ENCODE measurements around the gene FAF1.

Gene FAF1

DNA sequence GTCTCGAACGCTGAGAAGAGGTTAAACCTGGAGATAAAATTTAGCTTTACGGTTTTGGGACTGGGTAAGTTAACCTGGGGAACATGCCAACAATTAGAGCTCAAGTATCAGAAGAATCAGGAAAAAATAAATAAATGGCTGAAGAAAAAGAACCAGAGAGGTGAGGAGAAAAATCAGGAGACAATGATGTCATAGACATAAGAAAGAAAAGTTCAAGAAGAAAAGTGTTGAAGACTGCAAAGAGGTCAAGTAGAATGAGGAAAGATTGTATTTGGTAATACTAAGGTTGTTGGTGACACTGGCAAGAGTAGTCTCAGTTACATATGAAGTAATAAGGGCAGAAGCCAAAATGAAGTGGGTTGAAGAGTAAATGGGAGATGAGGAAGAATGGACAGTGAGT lies 36.0 kb upstream of the FAF1 start:
- ChIA-PET POLR2A (ENCODE audit: low non-redundant PET) (no interaction called here), CTCF (no interaction called here)
- DNase-seq (ENCODE audit: low spot score): no peak
- TF ChIP-seq, protein P1, sequence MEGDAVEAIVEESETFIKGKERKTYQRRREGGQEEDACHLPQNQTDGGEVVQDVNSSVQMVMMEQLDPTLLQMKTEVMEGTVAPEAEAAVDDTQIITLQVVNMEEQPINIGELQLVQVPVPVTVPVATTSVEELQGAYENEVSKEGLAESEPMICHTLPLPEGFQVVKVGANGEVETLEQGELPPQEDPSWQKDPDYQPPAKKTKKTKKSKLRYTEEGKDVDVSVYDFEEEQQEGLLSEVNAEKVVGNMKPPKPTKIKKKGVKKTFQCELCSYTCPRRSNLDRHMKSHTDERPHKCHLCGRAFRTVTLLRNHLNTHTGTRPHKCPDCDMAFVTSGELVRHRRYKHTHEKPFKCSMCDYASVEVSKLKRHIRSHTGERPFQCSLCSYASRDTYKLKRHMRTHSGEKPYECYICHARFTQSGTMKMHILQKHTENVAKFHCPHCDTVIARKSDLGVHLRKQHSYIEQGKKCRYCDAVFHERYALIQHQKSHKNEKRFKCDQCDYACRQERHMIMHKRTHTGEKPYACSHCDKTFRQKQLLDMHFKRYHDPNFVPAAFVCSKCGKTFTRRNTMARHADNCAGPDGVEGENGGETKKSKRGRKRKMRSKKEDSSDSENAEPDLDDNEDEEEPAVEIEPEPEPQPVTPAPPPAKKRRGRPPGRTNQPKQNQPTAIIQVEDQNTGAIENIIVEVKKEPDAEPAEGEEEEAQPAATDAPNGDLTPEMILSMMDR (conservative IDR thresholded peaks at IDR 0.05; ENCODE audit: low read depth): no peak
- H3K27ac ChIP-seq: no peak overlapping the region

DNA sequence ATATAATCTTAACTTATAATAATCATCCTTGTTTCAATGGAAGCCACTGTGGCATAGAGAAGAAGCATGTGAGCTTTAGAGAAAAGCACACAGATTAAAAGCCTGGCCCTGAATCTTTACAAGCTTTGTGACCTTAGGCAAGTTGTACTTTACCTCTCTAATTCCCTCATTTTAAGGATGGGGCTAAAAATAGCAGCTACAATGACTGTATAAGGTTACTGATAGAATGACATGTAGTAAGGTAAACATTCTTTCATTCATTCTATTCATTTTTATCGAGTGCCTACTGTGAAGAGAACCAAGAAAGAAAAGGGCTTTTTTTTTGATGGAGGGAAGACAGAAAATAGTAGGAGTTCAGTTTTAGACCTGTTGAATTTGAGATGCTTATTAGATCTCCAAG lies 35.6 kb upstream of the FAF1 start:
- POLR2A ChIA-PET (ENCODE audit: low non-redundant PET): no interaction called here
- TF ChIP-seq, protein P1 (conservative IDR thresholded peaks at IDR 0.05; ENCODE audit: low read depth): no peak
- CTCF ChIA-PET: no interaction called here
- no peak overlapping the region for H3K27ac ChIP-seq
- DNase-seq (ENCODE audit: low spot score): no peak

DNA sequence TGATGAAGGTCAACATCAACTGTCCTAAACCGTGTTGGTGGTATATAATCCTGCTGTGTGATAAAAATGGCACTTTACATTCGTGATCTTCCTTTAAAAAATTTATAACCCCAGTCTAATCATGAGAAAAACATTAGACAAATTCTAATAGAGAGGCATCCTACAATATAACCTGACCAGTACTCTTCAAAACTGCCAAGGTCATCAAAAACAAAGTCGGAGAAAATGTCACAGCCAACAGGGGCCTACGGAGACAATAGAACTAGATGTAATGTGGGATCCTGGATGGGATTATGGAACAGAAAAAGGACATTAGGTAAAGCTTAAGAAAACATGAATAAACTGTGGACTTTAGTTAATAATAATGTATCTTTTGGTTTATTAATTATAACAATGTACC lies 34.9 kb upstream of the FAF1 start:
- TF ChIP-seq, protein P1 (conservative IDR thresholded peaks at IDR 0.05; ENCODE audit: low read depth): no peak
- POLR2A ChIA-PET (ENCODE audit: low non-redundant PET): no interaction called here
- no peak for DNase-seq (ENCODE audit: low spot score)
- CTCF ChIA-PET: no interaction called here
- no peak overlapping the region for H3K27ac ChIP-seq

DNA sequence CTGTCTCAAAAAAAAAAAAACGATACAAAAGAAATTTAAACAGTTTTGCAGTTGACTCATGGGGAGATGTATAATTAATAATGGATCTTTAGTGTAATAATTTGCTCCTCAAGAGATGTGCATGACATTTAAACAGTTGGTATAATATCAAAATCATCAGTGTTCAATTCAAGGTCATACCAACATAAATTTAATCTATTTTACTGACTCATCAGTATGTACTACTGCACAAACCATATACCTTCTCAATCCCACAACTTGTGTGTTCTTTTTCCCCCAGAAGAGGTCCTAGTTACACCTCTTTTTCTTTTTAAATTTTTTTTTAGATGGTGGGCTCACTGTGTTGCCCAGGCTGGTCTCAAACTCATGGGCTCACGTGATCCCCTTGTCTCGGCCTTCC lies 33.6 kb upstream of the FAF1 start:
- TF ChIP-seq, protein P1 (conservative IDR thresholded peaks at IDR 0.05; ENCODE audit: low read depth): no peak
- POLR2A ChIA-PET (ENCODE audit: low non-redundant PET): no interaction called here
- CTCF ChIA-PET: interaction anchor here (0.6 kb wide), 1 partner anchor 28 kb away, joined by 7 read pairs; no protein-coding TSS in a partner anchor
- no peak for DNase-seq (ENCODE audit: low spot score)
- no peak overlapping the region for H3K27ac ChIP-seq

DNA sequence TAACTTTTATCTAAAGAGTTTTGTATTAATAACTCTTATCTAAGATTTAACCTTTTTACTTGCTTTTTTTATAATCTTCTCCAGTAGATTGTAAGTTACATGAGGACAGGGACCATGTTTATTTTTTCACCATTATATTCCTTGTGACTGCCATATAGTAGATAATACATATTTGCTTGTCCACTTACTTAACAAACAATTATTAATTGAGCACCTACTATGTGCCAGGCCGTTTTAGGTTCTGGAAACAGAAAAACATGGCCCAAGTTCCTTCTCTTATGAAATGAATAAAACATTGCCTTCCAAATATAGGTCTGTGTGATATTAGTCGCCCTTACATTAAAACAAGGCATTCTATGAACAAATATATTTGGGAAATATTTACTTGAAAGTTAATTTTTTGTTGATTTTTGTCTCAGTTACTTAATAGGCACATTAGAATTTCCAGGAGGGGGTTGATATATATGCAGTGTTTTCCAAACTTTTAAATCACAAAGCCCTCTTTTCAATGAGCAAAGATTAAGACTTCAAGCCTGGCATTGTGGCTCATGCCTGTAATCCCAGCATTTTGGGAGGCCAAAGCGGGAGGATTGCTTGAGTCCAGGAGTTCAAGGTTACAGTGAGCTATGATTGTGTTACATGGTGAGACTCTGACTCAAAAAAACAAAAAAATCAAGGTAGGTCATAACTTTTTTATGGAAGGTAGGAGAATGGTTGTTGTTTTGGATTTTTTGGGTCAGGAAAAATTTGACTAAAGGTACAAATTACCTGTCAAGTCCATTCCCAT lies 32.7 kb upstream of the FAF1 start:
- ChIA-PET CTCF (no interaction called here), POLR2A (ENCODE audit: low non-redundant PET) (no interaction called here)
- no peak overlapping the region for H3K27ac ChIP-seq
- TF ChIP-seq, protein P1 (conservative IDR thresholded peaks at IDR 0.05; ENCODE audit: low read depth): no peak
- DNase-seq (ENCODE audit: low spot score): no peak

DNA sequence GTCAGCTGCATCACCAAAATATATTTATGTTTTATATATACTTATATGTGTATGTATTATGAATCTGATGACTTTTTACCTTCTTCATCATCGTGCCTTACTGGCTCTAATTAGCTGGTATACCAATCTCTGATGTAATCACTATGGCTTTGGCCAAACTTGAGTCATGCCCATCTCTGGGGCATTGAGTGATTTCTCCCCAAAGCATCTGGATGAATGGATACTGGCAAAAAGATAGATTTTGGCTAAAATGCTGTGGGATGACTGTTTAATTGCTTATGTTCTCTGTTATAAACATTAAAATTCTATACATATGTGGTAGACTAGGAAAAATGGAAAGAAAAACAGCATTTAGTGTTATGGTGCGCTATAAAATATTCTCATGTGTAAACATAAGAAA lies 29.6 kb upstream of the FAF1 start:
- no peak overlapping the region for H3K27ac ChIP-seq
- ChIA-PET CTCF (no interaction called here), POLR2A (ENCODE audit: low non-redundant PET) (no interaction called here)
- no peak for DNase-seq (ENCODE audit: low spot score)
- TF ChIP-seq, protein P1 (conservative IDR thresholded peaks at IDR 0.05; ENCODE audit: low read depth): no peak

All from RWPE1 (cell line).